ENCODE measurements around the gene PSMC3IP. TPM values are rescaled to one million over a fixed set of nuclear protein-coding genes. Genes with fewer than 3 reads are reported as not detected.

The PSMC3IP gene
- total and polyA plus RNA-seq, 2 donors from 2014 or later = 3.6 to 5.8 TPM

- H3K4me1 ChIP-seq (ENCODE audit: control insufficient read depth in 2 of 3, insufficient read depth in 2 of 3, low read depth in 1 of 3, low read length in 3 of 3) = no peaks in the 10 kb centered on the region
- no peak overlapping the region for H3K4me3 ChIP-seq (ENCODE audit: low read length in 3 of 3)
- peak; percentile 18 for TF ChIP-seq CTCF (IDR thresholded peaks at IDR 0.05; ENCODE audit: borderline replicate concordance, extremely low read depth, insufficient read depth)
- no peaks in the 10 kb centered on the region for H3K9me3 ChIP-seq (ENCODE audit: control insufficient read depth in 2 of 3, insufficient read depth in 1 of 3, low read length in 3 of 3)
- no peak overlapping the region for H3K27ac ChIP-seq (ENCODE audit: low read depth in 2 of 2, low read length in 2 of 2)
- intact Hi-C loops (cut with DNase I) = no loop called here
- FAIRE-seq (no peak), DNase-seq (peak in 2 of 5 donors; percentile 11 to 29)
- no peaks in the 10 kb centered on the region for H3K27me3 ChIP-seq (ENCODE audit: control insufficient read depth, insufficient read depth, low read length)
- H3K9ac ChIP-seq (ENCODE audit: low read length in 3 of 3) = no peak overlapping the region
- peaks cover 0 to 11% (median 11%) of the 10 kb centered on the region in 3 donors for H3K36me3 ChIP-seq (ENCODE audit: control insufficient read depth in 2 of 3, insufficient read depth in 3 of 3, low read length in 3 of 3)
Observed at GRCh38 chr17:42618442-42619150, 41.1 kb upstream of the PSMC3IP start.

- no peaks in the 10 kb centered on the region for H3K27me3 ChIP-seq (ENCODE audit: control insufficient read depth, insufficient read depth, low read length)
- no peak overlapping the region for H3K27ac ChIP-seq (ENCODE audit: low read depth in 2 of 2, low read length in 2 of 2)
- H3K9me3 ChIP-seq (ENCODE audit: control insufficient read depth in 2 of 3, insufficient read depth in 1 of 3, low read length in 3 of 3) = no peaks in the 10 kb centered on the region
- FAIRE-seq (no peak), DNase-seq (no peak)
- H3K9ac ChIP-seq (ENCODE audit: low read length in 3 of 3) = no peak overlapping the region
- intact Hi-C loops (cut with DNase I) = no loop called here
- H3K36me3 ChIP-seq (ENCODE audit: control insufficient read depth in 2 of 3, insufficient read depth in 3 of 3, low read length in 3 of 3) = peaks cover 2 to 13% (median 11%) of the 10 kb centered on the region in 3 donors
- TF ChIP-seq CTCF (IDR thresholded peaks at IDR 0.05; ENCODE audit: borderline replicate concordance, extremely low read depth, insufficient read depth) = no peak
- no peak overlapping the region for H3K4me3 ChIP-seq (ENCODE audit: low read length in 3 of 3)
- H3K4me1 ChIP-seq (ENCODE audit: control insufficient read depth in 2 of 3, insufficient read depth in 2 of 3, low read depth in 1 of 3, low read length in 3 of 3) = no peaks in the 10 kb centered on the region
Observed at GRCh38 chr17:42617956-42618431, 40.5 kb upstream of the PSMC3IP start.

- Histone ChIP-seq H3K27ac (ENCODE audit: low read depth in 2 of 2, low read length in 2 of 2) (no peak overlapping the region), H3K4me1 (ENCODE audit: control insufficient read depth in 2 of 3, insufficient read depth in 2 of 3, low read depth in 1 of 3, low read length in 3 of 3) (peaks cover 0 to 2% (median 0%) of the 10 kb centered on the region in 3 donors), H3K27me3 (ENCODE audit: control insufficient read depth, insufficient read depth, low read length) (no peaks in the 10 kb centered on the region), H3K9ac (ENCODE audit: low read length in 3 of 3) (no peak overlapping the region), H3K9me3 (ENCODE audit: control insufficient read depth in 2 of 3, insufficient read depth in 1 of 3, low read length in 3 of 3) (no peaks in the 10 kb centered on the region), H3K36me3 (ENCODE audit: control insufficient read depth in 2 of 3, insufficient read depth in 3 of 3, low read length in 3 of 3) (peaks cover 2 to 25% (median 19%) of the 10 kb centered on the region in 3 donors), H3K4me3 (ENCODE audit: low read length in 3 of 3) (no peak overlapping the region)
- DNase-seq (peak in 1 of 5 donors; percentile 71), FAIRE-seq (no peak)
- no peak for TF ChIP-seq CTCF (IDR thresholded peaks at IDR 0.05; ENCODE audit: borderline replicate concordance, extremely low read depth, insufficient read depth)
- intact Hi-C loops (cut with DNase I) = no loop called here
Observed at GRCh38 chr17:42613699-42614295, 36.3 kb upstream of the PSMC3IP start.

Measured in kidney (tissue), 14 donors.